ENCODE data around the gene PPP6R2.

The PPP6R2 gene

DNA sequence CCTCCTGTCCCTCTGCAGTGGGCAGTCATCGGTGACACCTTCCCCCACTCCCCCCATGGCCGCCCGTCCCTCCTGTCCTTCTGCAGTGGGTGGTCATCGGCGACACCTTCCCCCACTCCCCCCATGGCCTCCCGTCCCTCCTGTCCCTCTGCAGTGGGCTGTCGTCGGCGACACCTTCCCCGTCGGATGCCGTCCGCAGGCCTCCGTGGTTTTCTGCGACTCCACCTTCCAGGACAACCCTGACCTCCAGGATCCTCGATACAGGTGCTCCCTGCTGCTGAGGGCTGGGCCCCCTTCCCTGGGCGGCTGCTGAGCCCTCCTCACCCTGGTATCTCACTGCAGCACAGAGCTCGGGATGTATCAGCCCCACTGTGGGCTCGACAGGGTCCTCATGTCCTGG lies 145.8 kb downstream of the PPP6R2 start:
- Histone ChIP-seq H3K4me3 (ENCODE audit: low read length) (no peak overlapping the region), H3K9ac (ENCODE audit: low read length) (no peak overlapping the region), H3K9me3 (ENCODE audit: control insufficient read depth, low read length) (no peaks in the 10 kb centered on the region), H3K36me3 (ENCODE audit: control insufficient read depth, insufficient read depth, low read length) (no peaks in the 10 kb centered on the region), H3K27me3 (ENCODE audit: control insufficient read depth, insufficient read depth, low read length) (peaks cover 13% of the 10 kb centered on the region), H3K4me1 (ENCODE audit: control insufficient read depth, insufficient read depth, low read length) (peaks cover 16% of the 10 kb centered on the region)

DNA sequence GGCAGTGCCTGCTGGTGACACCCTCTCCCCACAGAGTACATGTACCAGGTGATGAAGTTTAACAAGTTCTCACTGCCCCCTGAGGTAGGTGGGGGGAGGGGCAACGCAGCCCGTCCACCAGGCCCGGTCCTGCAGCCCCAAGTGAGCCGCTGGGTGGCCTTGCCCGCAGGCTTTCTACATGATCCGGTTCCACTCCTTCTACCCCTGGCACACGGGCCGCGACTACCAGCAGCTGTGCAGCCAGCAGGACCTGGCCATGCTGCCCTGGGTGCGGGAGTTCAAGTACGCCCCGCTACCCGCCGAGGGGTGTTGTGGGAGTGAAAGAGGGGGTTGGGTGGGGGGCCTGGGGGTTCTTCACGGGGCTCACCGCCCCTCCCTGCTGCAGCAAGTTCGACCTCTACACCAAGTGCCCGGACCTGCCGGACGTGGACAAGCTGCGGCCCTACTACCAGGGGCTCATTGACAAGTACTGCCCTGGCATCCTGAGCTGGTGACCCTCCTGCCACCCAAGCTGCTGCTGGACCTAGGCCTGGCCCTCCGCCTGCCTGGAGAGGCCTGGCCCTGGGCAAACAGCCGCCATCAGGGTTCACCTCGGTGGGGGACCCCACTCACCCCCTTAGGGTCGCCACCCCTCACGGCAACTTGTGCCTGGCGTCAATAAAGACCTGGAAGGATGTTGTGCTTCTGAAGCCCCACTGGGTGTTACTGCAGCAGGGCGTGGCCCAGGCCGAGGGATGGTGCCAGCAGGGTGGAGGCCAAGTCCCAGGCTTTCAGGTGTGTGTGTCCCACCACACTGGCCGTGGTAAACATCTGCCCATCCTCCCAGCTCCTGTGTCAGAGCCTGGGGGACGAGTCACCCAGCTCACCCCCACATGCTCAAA lies 146.5 kb downstream of the PPP6R2 start:
- no peaks in the 10 kb centered on the region for H3K36me3 ChIP-seq (ENCODE audit: control insufficient read depth, insufficient read depth, low read length)
- H3K4me1 ChIP-seq (ENCODE audit: control insufficient read depth, insufficient read depth, low read length): peaks cover 9% of the 10 kb centered on the region
- peaks cover 13% of the 10 kb centered on the region for H3K27me3 ChIP-seq (ENCODE audit: control insufficient read depth, insufficient read depth, low read length)
- H3K9me3 ChIP-seq (ENCODE audit: control insufficient read depth, low read length): no peaks in the 10 kb centered on the region
- no peak overlapping the region for H3K9ac ChIP-seq (ENCODE audit: low read length)
- no peak overlapping the region for H3K4me3 ChIP-seq (ENCODE audit: low read length)

DNA sequence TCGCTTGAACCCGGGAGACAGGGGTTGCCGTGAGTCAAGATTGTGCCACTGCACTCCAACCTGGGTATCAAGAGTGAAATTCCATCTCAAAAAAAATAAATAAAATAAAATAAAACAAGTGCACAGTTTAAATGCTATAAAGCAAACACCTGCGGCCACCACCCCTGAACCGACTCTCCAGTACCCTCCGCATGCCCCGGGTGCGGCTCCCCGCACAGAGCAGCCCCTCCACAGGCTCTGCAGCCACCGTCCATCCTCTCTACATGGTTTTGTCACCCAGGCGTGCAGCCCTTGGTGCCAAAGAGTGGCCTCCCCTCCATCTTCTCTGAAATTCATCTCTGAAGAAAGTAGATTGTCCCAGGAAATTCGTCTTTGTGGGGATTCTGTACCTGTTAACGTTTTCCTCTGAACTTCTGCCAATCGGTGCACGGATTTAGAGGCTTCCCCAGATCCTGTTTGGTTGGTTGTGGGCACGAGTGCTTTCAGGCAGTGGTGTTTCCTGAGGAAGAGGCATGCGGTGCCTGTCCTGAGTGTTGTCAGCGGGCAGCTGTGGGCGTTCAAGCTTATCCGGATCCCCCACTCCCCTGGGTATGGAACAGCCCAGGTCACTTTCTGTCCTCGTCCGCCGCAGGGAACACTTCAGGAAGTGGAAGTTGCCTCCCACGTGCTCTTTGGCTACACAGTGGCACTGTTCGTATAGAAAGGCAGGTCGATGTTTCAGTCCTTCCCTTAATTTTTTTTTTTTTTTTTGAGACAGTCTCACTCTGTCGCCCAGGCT lies 147.6 kb downstream of the PPP6R2 start:
- peaks cover 2% of the 10 kb centered on the region for H3K4me1 ChIP-seq (ENCODE audit: control insufficient read depth, insufficient read depth, low read length)
- peaks cover 13% of the 10 kb centered on the region for H3K27me3 ChIP-seq (ENCODE audit: control insufficient read depth, insufficient read depth, low read length)
- no peak overlapping the region for H3K4me3 ChIP-seq (ENCODE audit: low read length)
- no peaks in the 10 kb centered on the region for H3K36me3 ChIP-seq (ENCODE audit: control insufficient read depth, insufficient read depth, low read length)
- no peak overlapping the region for H3K9ac ChIP-seq (ENCODE audit: low read length)
- H3K9me3 ChIP-seq (ENCODE audit: control insufficient read depth, low read length): no peaks in the 10 kb centered on the region
